PC-3 (cell line): Measurements from ENCODE around the gene PLPP3. TPM values are rescaled to one million over a fixed set of nuclear protein-coding genes. Genes with fewer than 3 reads are reported as not detected.

Experiments used
- ATAC-seq: fragments of 200-7000 bp; cut with Tn5 transposase; 2 replicates; pipeline ENCODE4 v1.9.1; 2020; ENCODE audit warnings: mild to moderate bottlenecking, moderate library complexity
- BruUV-seq: library from RNA; stranded (reverse); fragments of 400-500 nt; replicated peaks from 2 replicates; lab custom pipeline; 2021; lab: Mats Ljungman, UMichigan
- CTCF ChIA-PET: fragments of 300-600 bp; sonication (Branson Sonifier 250); formaldehyde crosslinking; loops from one replicate; lab custom pipeline; 2022; ENCODE audit warnings: antibody characterized with exemption; lab: Charles Lee
- POLR2A ChIA-PET: fragments of 300-600 bp; sonication (Branson Sonifier 250); formaldehyde crosslinking; loops from one replicate; lab custom pipeline; 2022; ENCODE audit warnings: antibody characterized with exemption; ENCODE audit not compliant: unreplicated experiment; lab: Charles Lee
- DNase-seq: peaks from one replicate; pipeline ENCODE4 v3.0.0-alpha.2; 2015
- H2AFZ ChIP-seq: fragments of 300-600 bp; sonication (generic); 2 replicates; pipeline ENCODE4 v1.6.0; 2016; ENCODE audit warnings: antibody characterized with exemption, low read length
- H3F3A ChIP-seq: fragments of 300-600 bp; sonication (generic); one replicate; pipeline ENCODE4 v1.6.0; 2017; ENCODE audit warnings: antibody characterized with exemption, low read length, control low read depth, mild to moderate bottlenecking; ENCODE audit not compliant: unreplicated experiment
- H3K27ac ChIP-seq: fragments of 300-600 bp; sonication (generic); 2 replicates; pipeline ENCODE4 v1.5.1; 2016; ENCODE audit warnings: mild to moderate bottlenecking, low read length
- H3K27me3 ChIP-seq: fragments of 300-600 bp; sonication (generic); 2 replicates; pipeline ENCODE4 v1.6.1; 2016; ENCODE audit warnings: low read length, mixed read lengths
- H3K36me3 ChIP-seq: fragments of 300-600 bp; sonication (generic); 2 replicates; pipeline ENCODE4 v1.6.1; 2016; ENCODE audit warnings: low read depth, mixed run types, low read length, mixed read lengths
- H3K4me1 ChIP-seq: fragments of 300-600 bp; sonication (generic); 2 replicates; pipeline ENCODE4 v1.5.1; 2016; ENCODE audit warnings: low read length; ENCODE audit not compliant: insufficient read depth
- H3K4me2 ChIP-seq: fragments of 300-600 bp; sonication (generic); 2 replicates; pipeline ENCODE4 v1.6.0; 2016; ENCODE audit warnings: low read length
- H3K4me3 ChIP-seq: fragments of 300-600 bp; sonication (generic); 2 replicates; pipeline ENCODE4 v1.5.1; 2016; ENCODE audit warnings: mild to moderate bottlenecking, low read length, mixed read lengths
- H3K79me2 ChIP-seq: fragments of 300-600 bp; sonication (generic); 2 replicates; pipeline ENCODE4 v1.6.1; 2017; ENCODE audit warnings: low read length, mixed read lengths
- H3K9ac ChIP-seq: fragments of 300-600 bp; sonication (generic); 2 replicates; pipeline ENCODE4 v1.6.0; 2016; ENCODE audit warnings: mild to moderate bottlenecking, low read length
- H3K9me2 ChIP-seq: fragments of 300-600 bp; sonication (generic); replicated peaks from 2 replicates; pipeline ENCODE4 v1.6.1; 2016; ENCODE audit warnings: mixed run types, low read length, mixed read lengths
- H3K9me3 ChIP-seq: fragments of 300-600 bp; sonication (generic); 2 replicates; pipeline ENCODE4 v1.6.1; 2016; ENCODE audit warnings: low read length, mixed read lengths
- H4K20me1 ChIP-seq: fragments of 300-600 bp; sonication (generic); 2 replicates; pipeline ENCODE4 v1.6.1; 2016; ENCODE audit warnings: low read length, mixed read lengths
- EZH2 ChIP-seq: fragments of 300-600 bp; sonication (generic); IDR thresholded peaks from one replicate; pipeline ENCODE4 v1.6.1; 2017; ENCODE audit warnings: antibody characterized with exemption, mild to moderate bottlenecking, low read length; ENCODE audit not compliant: unreplicated experiment
- EZH2phosphoT487 ChIP-seq: fragments of 300-600 bp; sonication (generic); IDR thresholded peaks from 2 replicates; pipeline ENCODE4 v1.6.1; 2018; ENCODE audit warnings: mild to moderate bottlenecking, antibody characterized with exemption, low read length, borderline replicate concordance
- intact Hi-C: fragments of 100-400 bp; cut with micrococcal nuclease; formaldehyde crosslinking; loops from 2 replicates; pipeline ENCODE4 v1.9.0; 2023
- total RNA-seq: library from RNA; depleted of rRNA; stranded (reverse); fragments of >200 nt; gene quantifications from 2 replicates; pipeline ENCODE4 v1.2.3, GENCODE V29; 2014
- TF ChIP-seq, protein P1 (sequence below): fragments of 300-600 bp; sonication (generic); conservative IDR thresholded peaks from 2 replicates; pipeline ENCODE4 v1.5.1; 2017; ENCODE audit warnings: antibody characterized with exemption, low read depth, mild to moderate bottlenecking, low read length

PLPP3 gene
- total RNA-seq, 1 experiment from 2014 or later: 41.0 TPM

DNA sequence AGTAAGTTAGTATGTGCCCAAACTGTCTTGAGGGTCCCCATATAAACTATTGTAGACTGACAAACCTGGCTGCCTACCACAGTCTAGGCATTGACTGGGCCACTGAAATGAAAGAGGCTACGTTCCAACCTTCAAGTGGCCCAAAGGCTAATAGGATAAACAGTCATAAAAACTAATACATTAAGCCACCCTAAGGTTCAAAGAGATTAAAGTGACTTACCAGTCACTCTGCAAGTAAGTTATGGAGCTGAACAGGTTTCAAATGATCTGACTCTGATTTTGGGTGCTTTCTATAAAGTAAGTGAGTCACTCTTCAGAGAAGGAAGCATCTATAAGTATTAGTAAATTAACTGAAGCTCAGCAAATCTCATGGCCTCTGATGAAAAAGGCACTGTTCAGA, 38.0 kb downstream of the PLPP3 start:
- no peak for ATAC-seq
- Histone ChIP-seq H3K36me3 (peaks cover 10% of the 10 kb centered on the region; the same call in 1 of the 2 replicates), H3K4me1 (peaks cover 26% of the 10 kb centered on the region; the same call in 1 of the 2 replicates), H3K4me3 (no peak overlapping the region), H4K20me1 (peaks cover 3% of the 10 kb centered on the region; the same call in 1 of the 2 replicates), H3K27ac (no peak overlapping the region), H3K27me3 (no peaks in the 10 kb centered on the region), H3K9me2 (no peaks in the 10 kb centered on the region), H3F3A (no peaks in the 10 kb centered on the region), H2AFZ (no peak overlapping the region), H3K4me2 (no peak overlapping the region), H3K79me2 (peaks cover 82% of the 10 kb centered on the region), H3K9ac (no peak overlapping the region), H3K9me3 (no peaks in the 10 kb centered on the region)
- intact Hi-C loops: no loop called here
- TF ChIP-seq, protein P1, sequence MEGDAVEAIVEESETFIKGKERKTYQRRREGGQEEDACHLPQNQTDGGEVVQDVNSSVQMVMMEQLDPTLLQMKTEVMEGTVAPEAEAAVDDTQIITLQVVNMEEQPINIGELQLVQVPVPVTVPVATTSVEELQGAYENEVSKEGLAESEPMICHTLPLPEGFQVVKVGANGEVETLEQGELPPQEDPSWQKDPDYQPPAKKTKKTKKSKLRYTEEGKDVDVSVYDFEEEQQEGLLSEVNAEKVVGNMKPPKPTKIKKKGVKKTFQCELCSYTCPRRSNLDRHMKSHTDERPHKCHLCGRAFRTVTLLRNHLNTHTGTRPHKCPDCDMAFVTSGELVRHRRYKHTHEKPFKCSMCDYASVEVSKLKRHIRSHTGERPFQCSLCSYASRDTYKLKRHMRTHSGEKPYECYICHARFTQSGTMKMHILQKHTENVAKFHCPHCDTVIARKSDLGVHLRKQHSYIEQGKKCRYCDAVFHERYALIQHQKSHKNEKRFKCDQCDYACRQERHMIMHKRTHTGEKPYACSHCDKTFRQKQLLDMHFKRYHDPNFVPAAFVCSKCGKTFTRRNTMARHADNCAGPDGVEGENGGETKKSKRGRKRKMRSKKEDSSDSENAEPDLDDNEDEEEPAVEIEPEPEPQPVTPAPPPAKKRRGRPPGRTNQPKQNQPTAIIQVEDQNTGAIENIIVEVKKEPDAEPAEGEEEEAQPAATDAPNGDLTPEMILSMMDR: no peak
- TF ChIP-seq EZH2: no peak
- TF ChIP-seq EZH2phosphoT487: no peak
- POLR2A ChIA-PET: no interaction called here
- BruUV-seq: no TSS peak
- CTCF ChIA-PET: no interaction called here
- DNase-seq: peak; percentile 21

DNA sequence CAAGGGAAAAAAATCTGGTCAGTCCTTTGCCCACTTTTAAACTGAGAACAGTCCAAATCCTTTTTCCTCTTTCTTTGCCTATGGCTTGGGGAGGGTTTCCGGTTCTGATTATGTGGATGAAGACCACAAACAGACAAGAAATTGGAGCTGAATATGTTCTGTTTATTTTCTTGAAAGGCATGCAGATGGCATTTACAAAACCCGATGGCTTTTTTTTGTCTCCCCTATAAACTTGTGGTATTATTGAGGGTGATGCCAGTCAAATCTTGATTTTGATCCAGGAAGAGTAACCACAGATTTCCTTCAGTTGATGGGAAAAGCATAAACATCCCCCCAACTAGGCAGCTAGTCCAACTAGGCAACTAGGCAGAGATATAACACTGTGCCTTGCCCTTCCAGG, 38.9 kb downstream of the PLPP3 start:
- H2AFZ ChIP-seq: no peak overlapping the region
- no peak overlapping the region for H3K4me2 ChIP-seq
- intact Hi-C loops: no loop called here
- no peaks in the 10 kb centered on the region for H3K9me2 ChIP-seq
- H3K36me3 ChIP-seq: peaks cover 15% of the 10 kb centered on the region; the same call in 1 of the 2 replicates
- ATAC-seq (no peak), DNase-seq (peak; percentile 24)
- BruUV-seq: no TSS peak
- H3K27ac ChIP-seq: no peak overlapping the region
- no peak overlapping the region for H3K4me3 ChIP-seq
- no peaks in the 10 kb centered on the region for H3K9me3 ChIP-seq
- TF ChIP-seq EZH2phosphoT487: no peak
- TF ChIP-seq EZH2: no peak
- TF ChIP-seq, protein P1: no peak
- ChIA-PET CTCF (no interaction called here), POLR2A (no interaction called here)
- no peak overlapping the region for H3K9ac ChIP-seq
- peaks cover 26% of the 10 kb centered on the region; the same call in 1 of the 2 replicates for H3K4me1 ChIP-seq
- H3F3A ChIP-seq: no peaks in the 10 kb centered on the region
- peaks cover 3% of the 10 kb centered on the region; the same call in 1 of the 2 replicates for H4K20me1 ChIP-seq
- H3K79me2 ChIP-seq: peaks cover 73% of the 10 kb centered on the region
- no peaks in the 10 kb centered on the region for H3K27me3 ChIP-seq

DNA sequence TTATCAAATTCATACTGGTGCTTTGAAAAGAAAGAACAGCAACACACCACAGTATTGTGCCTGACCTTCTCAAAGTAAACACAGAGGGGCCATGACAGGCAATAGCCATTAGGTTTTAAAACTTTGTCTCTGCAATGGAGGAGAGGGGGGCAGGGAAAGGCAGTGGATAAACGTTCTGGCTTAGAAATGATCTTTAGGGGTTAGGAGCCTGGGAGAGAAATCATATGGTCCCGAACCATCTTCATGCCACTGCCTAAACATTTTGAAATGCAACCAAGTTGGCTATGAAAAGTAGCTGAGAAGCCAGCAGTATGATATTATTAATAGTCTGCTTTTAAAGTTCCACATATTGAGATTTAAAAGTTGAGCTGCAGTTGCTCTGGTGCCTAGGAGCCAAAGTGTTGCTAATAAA, 39.8 kb downstream of the PLPP3 start:
- Histone ChIP-seq H3K27me3 (no peaks in the 10 kb centered on the region), H3K9me2 (no peaks in the 10 kb centered on the region), H3K4me3 (no peak overlapping the region), H2AFZ (no peak overlapping the region), H3K79me2 (peaks cover 63% of the 10 kb centered on the region), H3K4me2 (no peak overlapping the region), H3K9ac (no peak overlapping the region), H3K9me3 (no peaks in the 10 kb centered on the region), H3K36me3 (peaks cover 21% of the 10 kb centered on the region), H3K4me1 (peaks cover 21% of the 10 kb centered on the region; the same call in 1 of the 2 replicates), H3K27ac (no peak overlapping the region), H3F3A (no peaks in the 10 kb centered on the region), H4K20me1 (peaks cover 3% of the 10 kb centered on the region; the same call in 1 of the 2 replicates)
- ChIA-PET POLR2A (no interaction called here), CTCF (no interaction called here)
- TF ChIP-seq, protein P1: no peak
- TF ChIP-seq EZH2: no peak
- no TSS peak for BruUV-seq
- DNase-seq: no peak
- ATAC-seq: no peak
- intact Hi-C loops: no loop called here
